ENCODE results near the gene POFUT2.

POFUT2 gene

GRCh38 chr21:45222001-45222400 lies 65.7 kb downstream of the POFUT2 start:
- DNase-seq (ENCODE audit: low spot score), result no peak

DNA sequence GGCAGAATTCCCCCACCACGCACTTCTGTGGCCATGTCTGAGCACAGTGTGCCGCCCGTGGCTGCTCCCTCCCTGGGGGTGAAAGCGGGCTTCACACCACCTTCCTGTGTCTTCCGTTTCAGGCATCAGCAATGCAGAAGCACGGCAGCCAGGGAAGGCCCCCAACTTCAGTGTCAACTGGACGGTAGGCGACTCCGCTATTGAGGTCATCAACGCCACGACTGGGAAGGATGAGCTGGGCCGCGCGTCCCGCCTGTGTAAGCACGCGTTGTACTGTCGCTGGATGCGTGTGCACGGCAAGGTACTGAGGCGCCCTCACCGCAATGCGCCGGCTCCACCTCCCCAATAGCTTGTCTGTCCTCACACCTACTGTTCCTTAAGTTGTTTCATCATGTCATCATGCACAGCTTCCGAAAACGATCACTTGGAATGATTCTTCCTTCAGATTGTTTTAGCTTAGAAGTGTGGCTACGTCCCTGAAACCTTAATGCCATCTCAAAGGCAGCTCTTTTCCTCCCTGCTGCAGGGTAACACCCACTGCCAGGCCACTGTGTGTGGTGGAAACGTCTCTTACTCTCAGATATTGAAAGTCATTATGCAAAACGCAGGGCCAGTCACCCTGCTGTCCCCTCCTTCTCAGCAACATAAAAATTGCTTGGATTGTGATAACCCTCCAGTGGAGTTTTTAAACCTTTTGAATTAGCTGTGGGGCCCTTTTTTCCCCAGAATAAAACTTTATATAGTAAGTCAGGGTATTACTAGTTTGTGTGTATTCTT lies 66.8 kb downstream of the POFUT2 start:
- no peak for DNase-seq (ENCODE audit: low spot score)

- DNase-seq (ENCODE audit: low spot score), result no peak
Measured at GRCh38 chr21:45220071-45220481, 67.6 kb downstream of the POFUT2 start.

- no peak for DNase-seq (ENCODE audit: low spot score)
Measured at GRCh38 chr21:45219517-45219916, 68.2 kb downstream of the POFUT2 start.

DNA sequence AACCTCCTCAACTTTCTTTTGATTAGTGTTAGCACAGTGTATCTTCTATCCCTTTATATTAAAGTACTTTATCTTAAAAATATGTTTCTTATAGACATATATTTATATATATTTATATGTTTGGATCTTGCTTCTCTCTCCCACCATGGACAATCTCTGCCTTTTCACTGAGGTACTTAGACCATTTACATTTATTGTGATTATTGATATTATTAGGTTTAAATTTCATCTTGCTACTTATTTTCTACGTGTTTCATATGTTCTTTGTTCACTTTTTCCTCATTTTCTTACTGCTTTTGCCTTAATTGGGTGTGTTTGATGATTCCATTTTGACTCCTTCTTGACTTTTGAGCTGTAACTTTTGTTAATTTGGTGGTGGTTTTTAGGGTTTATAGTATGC lies 70.7 kb downstream of the POFUT2 start:
- no peak for DNase-seq (ENCODE audit: low spot score)

GRCh38 chr21:45215213-45215612 lies 72.5 kb downstream of the POFUT2 start:
- DNase-seq (ENCODE audit: low spot score), result no peak
